Measurements from ENCODE around the gene PLA2G3. TPM values are rescaled to one million over a fixed set of nuclear protein-coding genes. Genes with fewer than 3 reads are reported as not detected.

PLA2G3 gene
- polyA plus RNA-seq, 1 experiment: 0.04 TPM

DNA sequence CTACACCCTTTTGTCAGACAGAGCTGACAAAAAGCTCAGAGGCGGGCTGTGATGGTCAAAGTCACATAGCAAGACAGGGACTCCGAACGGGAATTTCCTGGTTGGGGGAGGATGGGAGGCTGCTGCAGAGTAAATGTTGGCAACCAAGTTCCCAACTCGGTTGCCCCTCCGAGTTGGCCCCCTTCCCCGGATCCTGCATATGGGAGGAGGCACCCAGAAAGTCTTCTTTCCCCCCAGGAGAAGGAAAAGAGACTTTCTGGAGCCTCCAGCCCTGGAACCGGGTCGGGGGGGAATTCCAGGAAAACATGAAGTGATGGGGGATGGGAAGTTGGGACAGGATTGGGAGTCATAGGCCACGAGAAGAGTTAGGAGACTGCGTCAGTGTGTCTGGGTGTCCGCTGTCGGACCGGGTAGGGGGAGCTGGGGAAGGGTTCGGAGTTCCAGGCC is 33.6 kb downstream of the PLA2G3 start:
- H3K4me3 ChIP-seq (ENCODE audit: low read depth, low read length): peak overlapping the region; percentile 85
- no peak for DNase-seq (ENCODE audit: low read depth)
- TF ChIP-seq, protein P1, sequence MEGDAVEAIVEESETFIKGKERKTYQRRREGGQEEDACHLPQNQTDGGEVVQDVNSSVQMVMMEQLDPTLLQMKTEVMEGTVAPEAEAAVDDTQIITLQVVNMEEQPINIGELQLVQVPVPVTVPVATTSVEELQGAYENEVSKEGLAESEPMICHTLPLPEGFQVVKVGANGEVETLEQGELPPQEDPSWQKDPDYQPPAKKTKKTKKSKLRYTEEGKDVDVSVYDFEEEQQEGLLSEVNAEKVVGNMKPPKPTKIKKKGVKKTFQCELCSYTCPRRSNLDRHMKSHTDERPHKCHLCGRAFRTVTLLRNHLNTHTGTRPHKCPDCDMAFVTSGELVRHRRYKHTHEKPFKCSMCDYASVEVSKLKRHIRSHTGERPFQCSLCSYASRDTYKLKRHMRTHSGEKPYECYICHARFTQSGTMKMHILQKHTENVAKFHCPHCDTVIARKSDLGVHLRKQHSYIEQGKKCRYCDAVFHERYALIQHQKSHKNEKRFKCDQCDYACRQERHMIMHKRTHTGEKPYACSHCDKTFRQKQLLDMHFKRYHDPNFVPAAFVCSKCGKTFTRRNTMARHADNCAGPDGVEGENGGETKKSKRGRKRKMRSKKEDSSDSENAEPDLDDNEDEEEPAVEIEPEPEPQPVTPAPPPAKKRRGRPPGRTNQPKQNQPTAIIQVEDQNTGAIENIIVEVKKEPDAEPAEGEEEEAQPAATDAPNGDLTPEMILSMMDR (IDR thresholded peaks at IDR 0.05; ENCODE audit: insufficient read depth, low read depth, low read length): no peak
- peaks cover 19% of the 10 kb centered on the region for H3K36me3 ChIP-seq (ENCODE audit: control insufficient read depth, insufficient read depth, low read length)
- CTCF ChIA-PET: interaction anchor here (0.7 to 5.7 kb wide), 21 partner anchors 7 to 500 kb away, joined by 3 to 59 read pairs (median 5); partner anchors contain the start of genes MORC2, PLA2G3, RNF185 and TUG1
- no peaks in the 10 kb centered on the region for H3K27me3 ChIP-seq (ENCODE audit: control insufficient read depth, insufficient read depth, low read length)
- POLR2A ChIA-PET: interaction anchor here (1.1 kb wide), 1 partner anchor 166 kb away, joined by 6 read pairs; no protein-coding TSS in a partner anchor

DNA sequence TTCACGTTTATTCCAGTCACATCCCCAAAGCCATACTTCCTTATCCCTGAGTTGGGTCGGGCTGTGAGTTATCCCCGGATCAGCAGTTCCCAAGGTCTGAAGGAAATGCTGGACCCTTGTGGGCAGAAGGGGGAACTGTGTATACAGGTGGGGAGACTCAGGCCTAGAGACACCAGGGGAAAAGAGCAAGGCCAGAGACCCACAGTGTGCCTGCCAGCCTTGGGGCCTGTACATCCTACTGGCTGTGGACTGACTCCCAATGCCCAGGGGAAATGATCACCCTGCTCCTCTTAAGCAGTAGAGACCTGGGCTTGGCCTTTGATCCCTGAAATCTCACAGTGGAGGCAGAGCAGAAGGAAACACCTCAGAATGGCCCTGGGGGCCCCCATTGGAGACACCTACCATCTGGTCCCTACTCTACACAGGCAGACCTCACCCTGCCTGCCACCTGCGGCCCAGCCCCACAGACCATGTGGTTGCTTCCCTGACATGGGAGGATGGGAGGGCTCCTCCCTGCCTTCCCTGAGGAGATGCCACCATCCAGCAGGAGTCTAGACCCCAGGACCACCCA is 34.2 kb downstream of the PLA2G3 start:
- TF ChIP-seq, protein P1 (IDR thresholded peaks at IDR 0.05; ENCODE audit: insufficient read depth, low read depth, low read length): 0 out of 2 replicates have a peak, but pooled peaks have one; percentile 23
- no peaks in the 10 kb centered on the region for H3K27me3 ChIP-seq (ENCODE audit: control insufficient read depth, insufficient read depth, low read length)
- POLR2A ChIA-PET: no interaction called here
- H3K36me3 ChIP-seq (ENCODE audit: control insufficient read depth, insufficient read depth, low read length): peaks cover 21% of the 10 kb centered on the region
- peak overlapping the region; percentile 85 for H3K4me3 ChIP-seq (ENCODE audit: low read depth, low read length)
- no peak for DNase-seq (ENCODE audit: low read depth)
- CTCF ChIA-PET: interaction anchor here (0.7 to 5.7 kb wide), 6 partner anchors 24 to 163 kb away, joined by 3 to 59 read pairs (median 3); partner anchors contain the start of gene RNF185

DNA sequence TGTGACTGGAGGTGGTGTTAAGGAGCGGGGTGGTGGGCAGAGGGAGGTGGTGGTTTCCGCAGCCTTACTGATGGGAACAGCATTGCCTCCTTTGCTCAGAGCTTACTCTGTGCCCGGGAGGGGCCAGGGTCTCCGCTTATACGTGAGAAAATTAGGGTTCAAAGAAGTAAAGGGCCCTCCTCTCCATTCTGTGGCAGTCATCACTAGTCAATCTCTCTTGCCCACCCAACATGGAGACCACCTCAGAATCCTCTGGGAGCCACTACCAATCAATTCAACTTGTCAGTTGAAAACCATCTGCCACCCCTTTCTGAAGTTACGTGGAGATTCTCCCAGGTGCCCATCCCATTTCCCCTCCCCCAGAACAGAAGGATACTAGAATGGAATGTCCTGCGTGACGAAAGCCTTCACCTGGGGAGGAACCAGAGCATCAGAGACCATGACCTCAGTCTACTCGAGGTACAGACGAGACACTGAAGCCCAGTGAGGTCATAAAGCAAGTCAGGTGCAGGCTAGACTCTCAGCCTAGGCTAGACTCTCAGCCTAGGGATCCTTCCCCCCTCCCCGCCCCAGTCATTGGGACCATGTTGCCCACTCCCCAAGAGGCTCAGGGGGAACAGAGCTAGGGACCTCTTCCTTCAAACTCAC is 34.9 kb downstream of the PLA2G3 start:
- ChIA-PET CTCF (interaction anchor here (0.6 to 1.4 kb wide), 5 partner anchors 22 to 156 kb away, joined by 3 read pairs; partner anchors contain the start of gene RNF185), POLR2A (no interaction called here)
- peak overlapping the region; percentile 85 for H3K4me3 ChIP-seq (ENCODE audit: low read depth, low read length)
- H3K36me3 ChIP-seq (ENCODE audit: control insufficient read depth, insufficient read depth, low read length): peaks cover 22% of the 10 kb centered on the region
- TF ChIP-seq, protein P1 (IDR thresholded peaks at IDR 0.05; ENCODE audit: insufficient read depth, low read depth, low read length): no peak
- H3K27me3 ChIP-seq (ENCODE audit: control insufficient read depth, insufficient read depth, low read length): no peaks in the 10 kb centered on the region
- no peak for DNase-seq (ENCODE audit: low read depth)

DNA sequence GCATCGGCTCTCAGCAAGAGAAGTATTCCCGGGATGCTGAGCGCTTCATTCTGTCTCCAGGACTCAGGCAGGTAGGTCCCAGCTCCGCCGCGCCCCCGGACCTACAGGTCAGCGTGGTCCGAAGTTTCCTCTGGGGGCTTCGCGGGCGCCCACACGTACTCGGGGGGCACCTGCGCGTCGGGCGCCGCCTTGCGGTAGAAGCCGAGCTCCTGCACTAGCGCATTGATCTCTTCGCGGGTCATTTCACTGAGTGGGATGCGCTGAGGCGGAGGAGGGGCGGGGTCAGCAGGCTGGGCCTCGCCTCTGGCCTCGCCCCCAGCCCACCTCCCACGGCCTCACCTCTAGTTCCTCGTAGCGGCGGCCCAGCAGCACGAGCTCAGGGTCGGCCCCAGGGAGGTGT is 35.4 kb downstream of the PLA2G3 start:
- TF ChIP-seq, protein P1 (IDR thresholded peaks at IDR 0.05; ENCODE audit: insufficient read depth, low read depth, low read length): peak; percentile 36
- Histone ChIP-seq H3K4me3 (ENCODE audit: low read depth, low read length) (no peak overlapping the region), H3K27me3 (ENCODE audit: control insufficient read depth, insufficient read depth, low read length) (no peaks in the 10 kb centered on the region), H3K36me3 (ENCODE audit: control insufficient read depth, insufficient read depth, low read length) (peaks cover 25% of the 10 kb centered on the region)
- DNase-seq (ENCODE audit: low read depth): no peak
- ChIA-PET POLR2A (no interaction called here), CTCF (interaction anchor here (0.6 to 3.4 kb wide), 5 partner anchors 21 to 155 kb away, joined by 3 to 10 read pairs (median 3); partner anchors contain the start of gene RNF185)

All from BJ (cell line).